NCI-H2081 (cell line): ENCODE measurements around the gene ZNF346.
A peak's percentile ranks its signal among the peaks of the same experiment; 100 is the strongest.
"Not testable (repeated sequence)": the region's sequence is repeated elsewhere in the genome, so short reads cannot be mapped to it uniquely, and the experiment has no call there.

ENCODE experiments used
- DNase-seq, 2 experiments: peaks; one replicate each; lab custom pipeline; 2025; lab: John Stamatoyannopoulos, UW

ZNF346 gene

GRCh38 chr5:177008716-177009115 lies 13.8 kb upstream of the ZNF346 start:
- DNase-seq, result no peak

DNA sequence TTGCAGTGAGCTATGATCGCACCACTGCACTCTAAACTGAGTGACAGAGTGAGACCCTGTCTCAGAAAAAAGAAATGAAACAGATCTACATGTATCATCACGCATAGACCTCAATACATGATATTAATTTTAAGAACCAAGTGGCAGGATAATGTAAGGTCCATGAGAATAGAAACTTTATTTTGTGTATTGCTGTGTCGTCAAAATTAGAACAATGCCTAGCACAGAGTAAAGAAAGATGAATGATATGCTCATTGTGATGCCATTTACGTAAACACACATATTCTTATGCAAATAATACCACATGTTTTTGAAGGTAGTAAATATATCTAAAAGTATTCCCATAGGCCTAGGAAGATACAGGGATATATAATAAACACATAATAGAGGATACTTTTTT lies 12.3 kb upstream of the ZNF346 start:
- no peak for DNase-seq

- DNase-seq, result no peak
These were observed 7.3 kb upstream of the ZNF346 start for GRCh38 chr5:177015156-177015555.

GRCh38 chr5:177018341-177018740 lies 4.2 kb upstream of the ZNF346 start:
- DNase-seq, result peak; percentile 65 to 81

DNA sequence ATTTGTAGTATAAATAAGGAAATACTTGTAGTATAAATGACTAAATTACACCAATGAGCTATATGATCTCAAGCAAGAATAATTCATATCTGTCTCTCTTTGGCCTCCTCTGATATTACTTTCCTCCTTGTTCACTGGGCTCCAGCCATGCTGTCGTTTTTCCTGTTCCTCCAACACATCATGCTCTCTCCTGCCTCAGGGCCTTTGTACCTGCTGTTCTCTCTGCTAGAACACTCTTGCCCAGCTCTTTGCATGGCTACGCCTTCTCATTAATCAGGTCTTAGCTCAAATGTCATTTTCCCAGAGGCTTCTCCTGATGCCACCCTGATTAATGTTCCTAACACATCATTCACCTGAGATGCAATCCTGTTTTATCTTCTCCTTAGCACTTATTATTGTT lies 2.5 kb upstream of the ZNF346 start:
- no peak for DNase-seq

GRCh38 chr5:177023303-177023664 lies 788 bp downstream of the ZNF346 start:
- no peak for DNase-seq

DNA sequence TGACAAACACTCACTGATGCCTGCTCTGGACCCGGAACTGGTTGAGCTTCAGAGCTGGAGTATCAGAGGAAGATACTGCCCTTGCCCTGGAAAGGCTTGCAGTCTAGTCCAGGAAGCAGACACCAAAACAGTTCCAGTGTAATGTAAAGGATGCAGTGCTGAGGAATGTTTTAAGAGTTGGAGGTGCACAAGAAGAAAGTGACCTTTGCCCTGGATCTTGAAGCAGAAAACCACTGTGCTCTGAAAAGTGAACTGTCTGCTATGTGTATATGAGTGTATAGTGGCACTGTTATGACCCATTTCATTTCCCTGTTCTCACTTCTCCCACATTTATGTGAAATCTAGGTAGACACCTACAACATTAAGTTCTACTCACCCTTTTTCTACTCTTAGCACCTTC lies 2.1 kb downstream of the ZNF346 start:
- no peak for DNase-seq

DNA sequence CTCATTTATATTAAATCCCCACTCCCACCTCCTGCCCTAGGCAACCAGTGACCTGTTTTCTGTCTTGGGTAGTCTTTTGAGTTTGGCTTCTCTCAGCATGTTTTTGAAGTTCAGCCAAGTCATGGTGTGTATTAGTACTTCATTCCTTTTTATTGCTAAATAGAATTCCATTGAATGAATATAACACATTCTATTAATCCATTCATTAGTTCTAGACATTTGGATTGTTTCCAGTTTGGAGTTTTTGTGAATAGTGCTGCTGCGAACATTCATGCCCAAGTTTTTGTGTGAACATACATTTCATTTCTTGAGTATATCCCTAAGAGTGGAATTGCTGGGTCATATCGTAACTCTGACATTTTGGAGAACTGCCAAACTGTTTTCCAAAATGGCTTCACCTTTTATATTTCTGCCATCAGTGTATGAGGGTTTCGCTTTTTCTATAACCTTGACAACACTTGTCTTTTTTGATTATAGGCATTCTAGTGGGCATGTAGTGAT lies 2.7 kb downstream of the ZNF346 start:
- DNase-seq, result no peak

DNA sequence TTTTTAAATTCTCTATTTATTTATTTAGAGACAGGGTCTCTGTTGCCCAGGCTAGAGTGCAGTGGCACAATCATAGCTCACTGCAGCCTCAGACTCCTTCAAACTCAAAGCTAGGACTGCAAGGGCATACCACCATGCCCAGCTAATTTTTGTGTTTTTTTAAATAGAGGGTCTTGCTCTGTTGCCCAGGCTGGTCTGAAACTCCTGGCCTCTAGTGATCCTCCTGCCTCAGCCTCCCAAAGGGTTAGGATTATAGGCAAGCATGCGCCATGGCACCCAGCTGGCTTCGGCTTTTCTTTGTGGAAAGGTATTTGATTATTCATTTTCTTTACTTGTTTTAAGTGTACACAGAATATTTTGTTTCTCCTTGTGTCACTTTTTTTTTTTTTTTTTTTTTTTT lies 5.2 kb downstream of the ZNF346 start:
- no peak for DNase-seq

GRCh38 chr5:177029498-177029897 lies 7.0 kb downstream of the ZNF346 start:
- DNase-seq, result no peak

DNA sequence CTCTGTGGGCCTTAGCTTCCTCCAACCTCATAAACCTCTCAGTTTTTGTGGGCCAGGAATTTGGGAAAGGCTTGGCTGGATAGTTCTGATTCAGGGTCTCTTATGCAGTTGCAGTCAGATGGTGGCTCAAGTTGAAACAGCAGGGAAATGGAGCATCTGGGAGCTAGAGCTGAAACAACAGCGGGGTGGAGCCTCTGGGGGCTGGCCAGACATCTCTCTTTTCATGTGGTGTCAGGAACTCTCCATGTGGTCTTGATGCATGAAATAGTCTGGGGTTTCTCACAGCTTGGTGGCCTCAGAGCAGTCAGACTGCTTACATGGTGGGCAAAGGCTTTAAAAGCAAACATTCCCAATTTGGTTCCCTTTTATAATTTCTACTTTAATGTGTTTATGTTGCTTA lies 13.5 kb downstream of the ZNF346 start:
- DNase-seq, result no peak

DNA sequence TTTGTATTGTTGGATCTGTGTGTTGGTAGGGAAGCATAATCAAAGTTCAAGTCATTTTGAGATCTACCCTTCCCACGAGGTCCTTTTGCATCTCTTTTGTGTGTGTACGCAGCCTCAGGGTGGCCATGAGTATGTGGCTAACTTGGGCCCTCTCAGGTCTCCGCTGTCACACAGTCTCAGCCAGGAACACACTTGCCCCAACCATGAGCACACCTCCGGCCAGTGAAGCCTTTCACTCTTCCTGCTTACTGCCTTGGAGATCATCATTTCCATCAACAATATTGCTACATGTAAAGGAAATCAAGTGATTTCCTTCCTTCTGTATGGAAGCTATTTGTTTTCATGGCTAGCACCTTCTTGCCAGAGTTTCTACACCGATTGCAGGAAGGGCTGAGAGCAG lies 13.9 kb downstream of the ZNF346 start:
- DNase-seq, result no peak

GRCh38 chr5:177036921-177037320 lies 14.4 kb downstream of the ZNF346 start:
- no peak for DNase-seq

GRCh38 chr5:177040814-177041420 lies 18.4 kb downstream of the ZNF346 start:
- DNase-seq, result no peak

DNA sequence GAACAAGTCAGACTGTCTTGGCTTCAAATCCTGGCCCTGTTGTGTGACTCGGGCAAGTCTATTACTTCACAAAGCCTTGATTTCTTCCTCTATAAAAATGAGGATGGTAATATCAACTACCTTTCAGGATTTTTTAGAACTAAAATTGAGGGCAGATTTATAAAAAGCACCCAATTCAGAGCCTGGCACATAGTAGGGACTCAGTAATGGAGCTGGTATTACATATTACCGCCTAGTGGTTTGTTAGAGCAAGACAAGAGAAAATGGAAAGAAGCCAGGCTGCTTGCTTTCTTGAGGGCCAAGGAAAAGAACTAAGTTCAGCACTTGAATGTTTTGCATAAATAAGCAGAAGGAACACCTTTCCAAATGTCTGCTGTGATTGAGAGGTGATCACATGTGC lies 19.4 kb downstream of the ZNF346 start:
- DNase-seq, result no peak

GRCh38 chr5:177043114-177043513 lies 20.6 kb downstream of the ZNF346 start:
- no peak for DNase-seq

DNA sequence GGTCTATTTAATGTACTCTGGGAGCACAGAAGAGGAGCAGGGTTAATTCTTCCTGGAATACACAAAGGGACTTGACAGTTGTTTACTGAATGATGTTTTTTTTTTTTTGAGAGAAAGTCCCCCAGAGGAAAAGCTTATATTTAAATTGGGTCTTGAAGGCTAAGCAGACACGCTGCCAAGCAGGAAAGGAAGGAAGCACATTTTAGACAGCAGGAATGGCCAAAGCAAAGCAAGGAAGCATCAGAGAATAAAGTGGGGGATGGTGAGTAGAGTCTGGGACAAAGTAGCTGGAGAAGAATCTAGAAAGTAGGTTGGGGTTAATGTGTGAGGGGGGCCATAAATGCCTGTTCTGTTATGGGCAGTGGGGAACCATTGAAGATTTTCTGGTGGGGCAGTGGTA lies 21.5 kb downstream of the ZNF346 start:
- no peak for DNase-seq

- no peak for DNase-seq
These were observed 22.1 kb downstream of the ZNF346 start for GRCh38 chr5:177044641-177045040.

DNA sequence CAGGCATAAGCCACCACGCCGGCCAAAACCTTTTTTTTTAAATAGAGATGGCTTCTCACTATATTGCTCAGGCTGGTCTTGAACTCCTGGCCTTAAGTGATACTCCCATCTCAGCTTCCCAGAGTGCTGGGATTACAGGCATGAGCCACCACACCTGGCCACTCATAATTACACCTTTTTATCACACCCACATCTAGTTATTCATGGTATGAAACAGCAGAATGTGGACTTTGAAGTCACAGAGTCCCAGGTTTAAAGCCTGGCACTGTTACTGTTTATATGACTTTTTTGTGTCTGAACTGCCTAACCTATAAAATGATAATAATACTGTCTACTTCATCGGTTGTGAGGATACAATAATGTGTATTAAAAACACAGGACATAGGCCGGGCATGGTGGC lies 23.1 kb downstream of the ZNF346 start:
- DNase-seq, result no peak

- DNase-seq, result not testable (repeated sequence)
These were observed 26.0 kb downstream of the ZNF346 start for GRCh38 chr5:177048531-177048930.

- DNase-seq, result no peak
These were observed 26.8 kb downstream of the ZNF346 start for GRCh38 chr5:177049285-177049684.

DNA sequence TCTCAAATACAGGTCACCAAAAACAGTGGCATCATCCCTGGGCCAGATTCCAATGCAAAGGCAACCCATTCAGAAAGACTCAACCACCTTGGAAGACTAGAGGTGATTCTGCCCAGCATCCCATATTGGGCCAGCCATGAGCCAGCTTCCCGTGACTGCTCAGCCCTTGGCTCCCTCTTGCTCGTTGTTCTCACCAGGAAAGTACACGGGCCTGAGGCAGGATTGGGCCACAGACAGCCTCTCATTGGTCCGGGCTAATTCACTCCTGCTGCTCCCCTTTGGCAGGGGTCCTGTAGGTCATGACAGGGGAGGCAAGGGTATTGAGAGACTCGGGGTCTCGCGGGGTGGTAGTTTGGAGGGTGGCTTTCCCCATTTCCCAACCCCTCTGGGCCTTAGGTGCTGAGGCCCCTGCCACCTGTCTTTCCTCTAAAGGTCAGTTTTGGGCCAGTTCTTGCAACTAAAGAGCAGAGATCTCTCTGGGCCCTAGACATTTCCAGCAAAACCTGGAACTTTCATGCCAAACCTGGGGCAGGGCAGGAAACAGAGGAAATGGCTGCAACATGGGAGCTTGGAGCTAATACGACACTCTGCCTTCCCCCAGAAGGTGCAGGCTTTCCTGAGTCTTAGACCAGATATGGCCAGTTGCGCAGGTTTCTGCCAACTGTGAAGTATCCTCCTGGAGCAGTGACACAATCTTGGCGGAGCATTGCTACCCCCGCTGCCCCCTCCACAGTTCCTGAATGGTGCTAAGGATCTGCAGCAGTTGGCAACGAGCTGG lies 42.2 kb downstream of the ZNF346 start:
- no peak for DNase-seq

DNA sequence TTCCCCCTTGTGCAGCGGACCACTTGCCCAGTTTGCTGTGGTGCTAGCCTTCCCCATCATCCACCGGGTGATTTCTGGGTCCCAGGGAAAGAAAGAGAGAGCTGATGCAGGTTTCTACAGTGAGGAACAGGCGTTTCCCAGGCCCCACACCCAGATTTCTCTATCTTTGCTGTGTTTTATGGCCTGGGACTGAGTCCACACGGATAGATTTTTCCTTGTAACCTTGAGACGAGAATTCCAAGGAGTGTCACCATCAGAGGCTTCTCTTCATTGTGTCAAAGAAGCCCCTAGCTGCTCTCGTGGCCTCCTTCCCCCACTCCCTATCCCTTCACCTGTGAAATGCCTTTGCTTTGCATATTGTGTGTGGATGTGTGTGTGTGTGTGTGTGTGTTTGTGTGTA lies 43.0 kb downstream of the ZNF346 start:
- DNase-seq, result no peak

GRCh38 chr5:177066224-177066623 lies 43.7 kb downstream of the ZNF346 start:
- DNase-seq, result no peak
